ENCODE data around the gene HINFP. TPM values are rescaled to one million over a fixed set of nuclear protein-coding genes. Genes with fewer than 3 reads are reported as not detected.

Gene HINFP
- total RNA-seq, 1 experiment from 2014 or later = 42.4 TPM

- H2AFZ ChIP-seq (ENCODE audit: low read length) = no peak overlapping the region
- no peak overlapping the region for H3K9ac ChIP-seq (ENCODE audit: extremely low read depth, insufficient read length, low read length)
- peaks cover 4% of the 10 kb centered on the region; the same call in 1 of the 2 replicates for H3K79me2 ChIP-seq (ENCODE audit: insufficient read depth, low read length)
- no peak overlapping the region for H2BK20ac ChIP-seq (ENCODE audit: low read depth, low read length, poor library complexity, severe bottlenecking)
- peaks cover 10 to 31% (median 25%) of the 10 kb centered on the region in 3 experiments for H3K36me3 Mint-ChIP-seq (ENCODE audit: insufficient read depth in 1 of 3, low read depth in 3 of 3)
- H4K8ac ChIP-seq (replicated peaks; ENCODE audit: insufficient read length, low read depth, low read length) = no peak overlapping the region
- no peak overlapping the region for H3K4ac ChIP-seq (ENCODE audit: low read depth, low read length)
- no peaks in the 10 kb centered on the region for H3K27me3 ChIP-seq (ENCODE audit: insufficient read depth, low read length)
- no peaks in the 10 kb centered on the region; the same call in 1 of the 2 replicates for H3K4me1 ChIP-seq (ENCODE audit: insufficient read depth, low read length)
- H3K4me3 Mint-ChIP-seq = no peak overlapping the region
- H3K79me1 ChIP-seq (ENCODE audit: insufficient read depth, low read depth, low read length, poor library complexity, severe bottlenecking) = no peaks in the 10 kb centered on the region
- H3K4me1 Mint-ChIP-seq = peaks cover 24 to 29% of the 10 kb centered on the region in 2 experiments
- no peak overlapping the region for H2BK15ac ChIP-seq (ENCODE audit: low read depth, low read length)
- no peak for TF ChIP-seq CTCF (conservative IDR thresholded peaks at IDR 0.05)
- H3K23me2 ChIP-seq (ENCODE audit: insufficient read length, low read depth, low read length, poor library complexity, severe bottlenecking) = peaks cover 11% of the 10 kb centered on the region
- no peak overlapping the region for H3K56ac ChIP-seq (ENCODE audit: insufficient read length, low read depth, low read length)
- no peaks in the 10 kb centered on the region for H3K27me3 Mint-ChIP-seq (ENCODE audit: low read depth)
- no peak overlapping the region for H3K23ac ChIP-seq (ENCODE audit: insufficient read length, low read depth, low read length)
- H3K14ac ChIP-seq (ENCODE audit: insufficient read depth, low read length) = no peak overlapping the region
- H4K91ac ChIP-seq (ENCODE audit: insufficient read length, low read depth, low read length) = no peak overlapping the region
- no peak overlapping the region for H3T11ph ChIP-seq (ENCODE audit: low read length)
- no peak overlapping the region for H2AK5ac ChIP-seq (ENCODE audit: insufficient read length, low read length)
- no peak for DNase-seq
- no peaks in the 10 kb centered on the region for H3K9me3 Mint-ChIP-seq
- no peak overlapping the region for H2BK5ac ChIP-seq (ENCODE audit: insufficient read length, low read length)
- H2BK12ac ChIP-seq (ENCODE audit: insufficient read length, low read depth, low read length) = no peak overlapping the region
- no peaks in the 10 kb centered on the region for H4K20me1 ChIP-seq (ENCODE audit: control insufficient read depth, insufficient read depth, insufficient read length)
- no peak overlapping the region for H4K5ac ChIP-seq (ENCODE audit: insufficient read length, low read depth, low read length)
- no peaks in the 10 kb centered on the region for H3K9me3 ChIP-seq (ENCODE audit: control insufficient read depth, low read depth, low read length)
- WGBS (ENCODE audit: extremely low coverage, insufficient read length, low lambda C conversion rate) = no CpG with 5 or more reads among the region's 9 CpGs
- H3K27ac ChIP-seq (ENCODE audit: insufficient read length, low read depth, low read length) = no peak overlapping the region
- H3K18ac ChIP-seq (ENCODE audit: insufficient read length, low read depth, low read length) = no peak overlapping the region
- H3K4me2 ChIP-seq (ENCODE audit: insufficient read depth, insufficient read length, low read length) = no peak overlapping the region
- H3K27ac Mint-ChIP-seq = peak overlapping the region in 1 of 3 experiments; percentile 12; a peak in 4 of 7 replicates
- no peak overlapping the region for H2BK120ac ChIP-seq (ENCODE audit: low read depth, low read length, poor library complexity, severe bottlenecking)
Observed at GRCh38 chr11:119088406-119088805, 33.0 kb upstream of the HINFP start.

Data from H9 (cell line).